Measurements from ENCODE around the gene LASP1NB.
A peak's percentile ranks its signal among the peaks of the same experiment; 100 is the strongest.

The LASP1NB gene

DNA sequence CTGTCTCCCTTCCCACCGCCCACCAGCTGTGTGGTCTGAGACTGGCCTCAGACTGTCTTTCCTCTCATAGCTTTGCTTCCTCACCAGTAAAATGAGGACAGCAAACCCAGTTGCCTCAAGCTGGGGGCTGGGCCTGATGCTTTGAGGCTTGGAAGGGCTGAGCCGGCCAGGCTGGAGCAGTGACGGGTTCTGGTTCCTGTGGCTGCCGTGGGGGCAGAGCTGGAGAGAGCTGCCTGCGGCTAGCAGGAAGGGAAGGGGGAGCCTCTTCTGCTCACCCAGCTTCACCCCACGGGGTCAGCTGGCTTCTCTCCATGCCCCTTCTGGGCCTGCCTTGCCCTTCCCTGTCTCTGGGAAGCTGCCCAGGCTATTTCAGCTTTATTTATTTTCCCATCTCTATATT lies 31.8 kb upstream of the LASP1NB start:
- Mint-ChIP-seq H3K27me3 (no peaks in the 10 kb centered on the region), H3K4me1 (peaks cover 57 to 96% (median 77%) of the 10 kb centered on the region in 4 donors), H3K36me3 (peaks cover 17 to 47% of the 10 kb centered on the region in 2 donors), H3K9me3 (no peaks in the 10 kb centered on the region), H3K27ac (peak overlapping the region; percentile 66 to 90 (median 78)), H3K4me3 (peak overlapping the region in 5 of 8 donors; percentile 12 to 59 (median 23))
- ChIA-PET POLR2A (ENCODE audit: partially characterized antibody) (interaction anchor here (0.6 to 7.0 kb wide), 7 partner anchors 10 to 560 kb away, joined by 3 to 63 read pairs (median 5); partner anchors contain the start of genes LASP1 and RPL23), CTCF (ENCODE audit: partially characterized antibody) (interaction anchor here (0.7 to 2.0 kb wide), 3 partner anchors 12 to 89 kb away, joined by 3 to 8 read pairs (median 3); no protein-coding TSS in a partner anchor)
- peaks cover 36% of the 10 kb centered on the region for H3K36me3 ChIP-seq (ENCODE audit: insufficient read depth, low read length)
- H3K4me1 ChIP-seq (ENCODE audit: insufficient read depth, low read length) = peaks cover 95% of the 10 kb centered on the region
- H3K9me3 ChIP-seq (ENCODE audit: control insufficient read depth in 1 of 2, low read length in 2 of 2) = no peaks in the 10 kb centered on the region
- intact Hi-C loops (cut with micrococcal nuclease) = no loop called here
- H3K4me3 ChIP-seq (ENCODE audit: low read length in 2 of 2) = no peak overlapping the region
- DNase-seq = peak in 1 of 5 donors; percentile 50
- peak overlapping the region; percentile 50 for H3K27ac ChIP-seq (ENCODE audit: low read depth, low read length)
- no peaks in the 10 kb centered on the region for H3K27me3 ChIP-seq (ENCODE audit: insufficient read depth, low read length)

DNA sequence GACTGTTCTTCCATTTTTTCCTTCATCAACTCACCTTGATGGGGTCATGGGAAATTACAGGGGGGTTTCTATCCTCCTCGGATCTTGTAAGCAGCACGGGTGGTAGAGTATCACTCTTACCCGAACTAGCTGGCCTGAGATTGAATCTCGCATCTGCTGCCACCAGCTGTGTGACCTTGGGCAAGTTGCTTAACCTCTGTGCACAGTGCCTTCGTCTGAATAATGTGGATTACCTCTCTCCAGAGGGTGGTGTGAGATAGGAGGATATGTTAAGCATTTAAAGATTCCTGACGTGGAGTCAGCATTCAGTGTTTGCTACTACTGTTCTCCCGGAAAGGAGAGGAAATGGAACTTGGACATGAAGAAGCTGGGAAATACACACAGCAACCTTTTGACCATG lies 31.1 kb upstream of the LASP1NB start:
- H3K9me3 Mint-ChIP-seq = no peaks in the 10 kb centered on the region
- H3K36me3 ChIP-seq (ENCODE audit: insufficient read depth, low read length) = peaks cover 30% of the 10 kb centered on the region
- peak overlapping the region; percentile 68 to 90 (median 78) for H3K27ac Mint-ChIP-seq
- peaks cover 60 to 96% (median 78%) of the 10 kb centered on the region in 4 donors for H3K4me1 Mint-ChIP-seq
- H3K4me3 ChIP-seq (ENCODE audit: low read length in 2 of 2) = no peak overlapping the region
- H3K9me3 ChIP-seq (ENCODE audit: control insufficient read depth in 1 of 2, low read length in 2 of 2) = no peaks in the 10 kb centered on the region
- H3K4me1 ChIP-seq (ENCODE audit: insufficient read depth, low read length) = peaks cover 95% of the 10 kb centered on the region
- H3K27ac ChIP-seq (ENCODE audit: low read depth, low read length) = peak overlapping the region; percentile 50
- no peaks in the 10 kb centered on the region for H3K27me3 ChIP-seq (ENCODE audit: insufficient read depth, low read length)
- intact Hi-C loops (cut with micrococcal nuclease) = no loop called here
- H3K4me3 Mint-ChIP-seq = peak overlapping the region in 2 of 8 donors; percentile 43 to 59
- CTCF ChIA-PET (ENCODE audit: partially characterized antibody) = interaction anchor here (0.7 to 2.0 kb wide), 2 partner anchors 12 to 26 kb away, joined by 3 to 8 read pairs; no protein-coding TSS in a partner anchor
- H3K36me3 Mint-ChIP-seq = peaks cover 14 to 49% of the 10 kb centered on the region in 2 donors
- POLR2A ChIA-PET (ENCODE audit: partially characterized antibody) = interaction anchor here (1.0 to 7.0 kb wide), 5 partner anchors 10 to 41 kb away, joined by 4 to 63 read pairs (median 13); partner anchors contain the start of genes LASP1 and RPL23
- H3K27me3 Mint-ChIP-seq = no peaks in the 10 kb centered on the region
- no peak for DNase-seq

DNA sequence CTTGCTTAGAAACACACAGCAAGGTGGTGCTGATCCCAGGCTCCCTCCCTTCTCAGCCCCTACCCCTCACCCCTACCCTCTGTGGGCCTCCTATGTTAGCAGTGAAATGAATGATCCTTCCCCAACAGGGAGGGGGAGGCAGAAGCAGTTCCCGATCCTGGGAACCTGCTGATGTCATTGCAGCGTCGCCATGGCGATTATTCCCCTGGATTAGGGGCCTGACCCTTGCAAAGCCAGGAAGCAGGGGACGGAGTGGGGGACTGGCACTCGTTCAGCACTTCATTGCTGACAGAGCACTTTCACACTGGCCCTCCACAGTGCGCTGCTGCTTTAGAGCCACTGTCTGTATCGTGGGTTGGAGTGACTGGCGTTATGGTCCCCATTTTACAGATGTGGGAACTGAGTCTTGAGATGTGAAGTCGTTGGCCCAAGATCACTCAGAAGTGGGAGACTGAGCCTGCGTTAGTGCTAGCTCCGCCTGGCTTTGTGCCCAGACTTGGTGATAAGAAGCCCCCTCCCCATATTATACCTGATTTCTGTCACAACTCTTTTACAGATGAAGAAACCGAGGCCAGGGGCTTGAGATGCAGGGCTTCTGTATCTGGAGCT lies 29.0 kb upstream of the LASP1NB start:
- POLR2A ChIA-PET (ENCODE audit: partially characterized antibody) = interaction anchor here (1.6 to 4.5 kb wide), 3 partner anchors 25 to 43 kb away, joined by 5 to 133 read pairs (median 42); partner anchors contain the start of genes LASP1 and RPL23
- intact Hi-C loops (cut with micrococcal nuclease) = no loop called here
- H3K27me3 Mint-ChIP-seq = no peaks in the 10 kb centered on the region
- H3K36me3 ChIP-seq (ENCODE audit: insufficient read depth, low read length) = peaks cover 30% of the 10 kb centered on the region
- no peak for DNase-seq
- H3K9me3 ChIP-seq (ENCODE audit: control insufficient read depth in 1 of 2, low read length in 2 of 2) = no peaks in the 10 kb centered on the region
- H3K27ac ChIP-seq (ENCODE audit: low read depth, low read length) = peak overlapping the region; percentile 85
- H3K27me3 ChIP-seq (ENCODE audit: insufficient read depth, low read length) = no peaks in the 10 kb centered on the region
- CTCF ChIA-PET (ENCODE audit: partially characterized antibody) = interaction anchor here (0.8 to 6.4 kb wide), 3 partner anchors 26 to 28 kb away, joined by 3 to 41 read pairs (median 3); partner anchors contain the start of gene LASP1
- H3K36me3 Mint-ChIP-seq = peaks cover 8 to 48% of the 10 kb centered on the region in 2 donors
- peaks cover 56 to 91% (median 74%) of the 10 kb centered on the region in 4 donors for H3K4me1 Mint-ChIP-seq
- no peak overlapping the region for H3K4me3 ChIP-seq (ENCODE audit: low read length in 2 of 2)
- peak overlapping the region in 2 of 8 donors; percentile 26 to 49 for H3K4me3 Mint-ChIP-seq
- H3K9me3 Mint-ChIP-seq = no peaks in the 10 kb centered on the region
- H3K27ac Mint-ChIP-seq = peak overlapping the region; percentile 57 to 98 (median 91)
- H3K4me1 ChIP-seq (ENCODE audit: insufficient read depth, low read length) = peaks cover 95% of the 10 kb centered on the region

- Histone ChIP-seq H3K36me3 (ENCODE audit: insufficient read depth, low read length) (peaks cover 25% of the 10 kb centered on the region), H3K27ac (ENCODE audit: low read depth, low read length) (peak overlapping the region; percentile 85), H3K4me3 (ENCODE audit: low read length in 2 of 2) (no peak overlapping the region), H3K9me3 (ENCODE audit: control insufficient read depth in 1 of 2, low read length in 2 of 2) (no peaks in the 10 kb centered on the region), H3K27me3 (ENCODE audit: insufficient read depth, low read length) (no peaks in the 10 kb centered on the region), H3K4me1 (ENCODE audit: insufficient read depth, low read length) (peaks cover 95% of the 10 kb centered on the region)
- peak overlapping the region in 3 of 8 donors; percentile 53 to 93 (median 86) for H3K4me3 Mint-ChIP-seq
- intact Hi-C loops (cut with micrococcal nuclease) = no loop called here
- peaks cover 4 to 45% of the 10 kb centered on the region in 2 donors for H3K36me3 Mint-ChIP-seq
- no peaks in the 10 kb centered on the region for H3K27me3 Mint-ChIP-seq
- H3K9me3 Mint-ChIP-seq = no peaks in the 10 kb centered on the region
- POLR2A ChIA-PET (ENCODE audit: partially characterized antibody) = interaction anchor here (0.8 to 4.5 kb wide), 8 partner anchors 12 to 341 kb away, joined by 3 to 133 read pairs (median 8); partner anchors contain the start of genes LASP1 and RPL23
- DNase-seq = no peak
- H3K27ac Mint-ChIP-seq = peak overlapping the region; percentile 90 to 98 (median 97)
- CTCF ChIA-PET (ENCODE audit: partially characterized antibody) = interaction anchor here (0.8 to 6.4 kb wide), 5 partner anchors 11 to 86 kb away, joined by 3 to 41 read pairs (median 3); partner anchors contain the start of gene LASP1
- peaks cover 51 to 85% (median 69%) of the 10 kb centered on the region in 4 donors for H3K4me1 Mint-ChIP-seq
Observed at GRCh38 chr17:38897176-38897575, 28.2 kb upstream of the LASP1NB start.

- no peak for DNase-seq
- H3K4me3 ChIP-seq (ENCODE audit: low read length in 2 of 2) = peak overlapping the region in 1 of 2 donors; percentile 54
- peaks cover 91% of the 10 kb centered on the region for H3K4me1 ChIP-seq (ENCODE audit: insufficient read depth, low read length)
- peak overlapping the region; percentile 85 for H3K27ac ChIP-seq (ENCODE audit: low read depth, low read length)
- ChIA-PET POLR2A (ENCODE audit: partially characterized antibody) (interaction anchor here (0.6 to 4.5 kb wide), 19 partner anchors 8 to 341 kb away, joined by 3 to 133 read pairs (median 4); partner anchors contain the start of genes CWC25, LASP1, LASP1NB and PSMB3), CTCF (ENCODE audit: partially characterized antibody) (interaction anchor here (0.8 to 6.4 kb wide), 5 partner anchors 12 to 85 kb away, joined by 3 to 41 read pairs (median 6); partner anchors contain the start of gene LASP1)
- no peaks in the 10 kb centered on the region for H3K27me3 ChIP-seq (ENCODE audit: insufficient read depth, low read length)
- no peaks in the 10 kb centered on the region for H3K9me3 ChIP-seq (ENCODE audit: control insufficient read depth in 1 of 2, low read length in 2 of 2)
- Mint-ChIP-seq H3K27me3 (no peaks in the 10 kb centered on the region), H3K27ac (peak overlapping the region; percentile 90 to 98 (median 97)), H3K4me1 (peaks cover 47 to 80% (median 64%) of the 10 kb centered on the region in 4 donors), H3K36me3 (peaks cover 4 to 42% of the 10 kb centered on the region in 2 donors), H3K9me3 (no peaks in the 10 kb centered on the region), H3K4me3 (peak overlapping the region; percentile 66 to 93 (median 88))
- H3K36me3 ChIP-seq (ENCODE audit: insufficient read depth, low read length) = peaks cover 19% of the 10 kb centered on the region
- intact Hi-C loops (cut with micrococcal nuclease) = loop anchor here (1.0 to 2.0 kb wide), 3 partner anchors 15 to 45 kb away; partner anchors contain the start of gene RPL23
Observed at GRCh38 chr17:38897671-38898290, 27.6 kb upstream of the LASP1NB start.

GRCh38 chr17:38898291-38898679 lies 27.1 kb upstream of the LASP1NB start:
- peaks cover 8 to 43% of the 10 kb centered on the region in 2 donors for H3K36me3 Mint-ChIP-seq
- Histone ChIP-seq H3K4me3 (ENCODE audit: low read length in 2 of 2) (peak overlapping the region in 1 of 2 donors; percentile 54), H3K36me3 (ENCODE audit: insufficient read depth, low read length) (peaks cover 20% of the 10 kb centered on the region)

More at GRCh38 chr17:38898291-38898679, 27.1 kb upstream of the LASP1NB start:
- Histone ChIP-seq H3K9me3 (ENCODE audit: control insufficient read depth in 1 of 2, low read length in 2 of 2) (no peaks in the 10 kb centered on the region), H3K4me1 (ENCODE audit: insufficient read depth, low read length) (peaks cover 91% of the 10 kb centered on the region), H3K27ac (ENCODE audit: low read depth, low read length) (peak overlapping the region; percentile 85), H3K27me3 (ENCODE audit: insufficient read depth, low read length) (no peaks in the 10 kb centered on the region)
- Mint-ChIP-seq H3K4me1 (peaks cover 45 to 79% (median 64%) of the 10 kb centered on the region in 4 donors), H3K4me3 (peak overlapping the region; percentile 66 to 93 (median 88)), H3K27me3 (no peaks in the 10 kb centered on the region), H3K27ac (peak overlapping the region; percentile 90 to 98 (median 97)), H3K9me3 (no peaks in the 10 kb centered on the region)
- intact Hi-C loops (cut with micrococcal nuclease) = loop anchor here (1.0 to 2.0 kb wide), 3 partner anchors 15 to 45 kb away; partner anchors contain the start of gene RPL23
- ChIA-PET CTCF (ENCODE audit: partially characterized antibody) (interaction anchor here (0.8 to 6.4 kb wide), 5 partner anchors 14 to 84 kb away, joined by 3 to 41 read pairs (median 6); partner anchors contain the start of gene LASP1), POLR2A (ENCODE audit: partially characterized antibody) (interaction anchor here (0.6 to 4.5 kb wide), 20 partner anchors 8 to 255 kb away, joined by 3 to 133 read pairs (median 4); partner anchors contain the start of genes CWC25, LASP1, LASP1NB and PSMB3)
- peak in 4 of 5 donors; percentile 28 to 46 (median 30) for DNase-seq

Data from CD4-positive, alpha-beta memory T cell (primary cell).